Fibroblast of peridontal ligament (primary cell): ENCODE measurements around the gene NR1I2.

Experiments
- DNase-seq: peaks from one replicate; pipeline ENCODE4 v3.0.0-alpha.2; 2010; ENCODE audit errors: extremely low read depth

The NR1I2 gene

DNA sequence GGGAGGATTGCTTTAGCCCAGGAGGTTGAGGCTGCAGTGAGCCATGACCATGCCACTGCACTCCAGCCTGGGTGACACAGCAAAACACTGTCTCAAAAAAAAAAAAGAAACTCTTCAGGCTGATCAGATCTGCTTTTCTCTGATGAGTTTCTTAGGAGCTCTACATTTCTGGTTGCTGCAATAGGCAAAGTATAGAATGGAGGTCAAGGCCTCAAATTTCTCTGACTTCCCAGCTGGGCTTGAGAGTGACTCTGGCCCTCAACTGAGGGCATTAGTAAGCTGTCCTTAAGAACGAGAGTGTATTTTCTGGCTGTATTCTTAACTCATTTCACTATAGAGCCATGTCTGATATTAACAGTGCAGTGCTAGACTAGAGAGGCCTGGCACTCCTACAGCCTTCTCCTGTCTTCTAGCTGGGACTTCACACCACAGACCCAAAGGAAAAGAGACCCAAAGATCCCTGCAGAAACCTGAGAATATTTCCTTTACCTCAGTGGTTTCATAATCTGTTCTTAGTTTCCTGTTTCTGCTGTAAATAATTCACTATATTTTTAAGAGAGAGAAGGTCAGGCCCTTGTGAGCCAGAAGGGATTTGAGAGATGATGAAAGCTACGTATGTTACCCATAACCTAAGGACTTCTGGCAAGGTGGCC, 2.0 kb upstream of the NR1I2 start:
- no peak for DNase-seq

DNA sequence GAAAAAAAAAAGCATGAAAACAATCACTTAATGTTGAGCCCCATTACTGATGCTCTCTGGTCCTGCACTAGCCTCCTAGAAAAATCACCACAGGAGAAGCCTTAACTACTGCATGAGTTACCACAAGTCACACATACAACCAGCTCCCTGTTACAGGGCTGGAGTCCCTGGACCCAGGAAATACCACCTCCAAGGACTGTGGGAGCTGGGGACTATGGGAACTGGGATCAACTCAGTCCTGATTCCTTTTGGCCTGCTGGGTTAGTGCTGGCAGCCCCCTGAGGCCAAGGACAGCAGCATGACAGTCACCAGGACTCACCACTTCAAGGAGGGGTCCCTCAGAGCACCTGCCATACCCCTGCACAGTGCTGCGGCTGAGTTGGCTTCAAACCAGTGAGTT, 559 bp downstream of the NR1I2 start:
- DNase-seq: no peak

- DNase-seq: no peak
Observed at GRCh38 chr3:119783255-119783654, 1.4 kb downstream of the NR1I2 start.

- DNase-seq: no peak
Observed at GRCh38 chr3:119783883-119784282, 2.0 kb downstream of the NR1I2 start.

DNA sequence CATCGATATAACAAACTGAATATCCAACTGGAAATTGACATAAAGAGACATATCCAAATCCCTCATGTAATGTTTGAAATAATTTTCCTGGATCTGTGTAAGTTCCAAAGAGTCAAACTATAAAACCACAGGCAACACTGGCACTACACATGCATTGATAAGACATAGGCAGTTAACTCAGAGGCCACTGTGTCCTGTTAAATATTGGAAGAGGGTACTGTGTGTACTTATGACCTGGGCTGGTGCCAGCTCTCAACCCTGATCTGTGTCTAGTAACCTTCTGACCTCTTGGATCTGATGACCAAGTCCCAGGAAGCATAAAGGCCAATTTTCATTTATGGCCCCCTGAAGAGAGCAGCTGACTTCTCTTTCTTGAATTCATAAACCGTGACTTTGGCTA, 4.5 kb downstream of the NR1I2 start:
- DNase-seq: no peak

DNA sequence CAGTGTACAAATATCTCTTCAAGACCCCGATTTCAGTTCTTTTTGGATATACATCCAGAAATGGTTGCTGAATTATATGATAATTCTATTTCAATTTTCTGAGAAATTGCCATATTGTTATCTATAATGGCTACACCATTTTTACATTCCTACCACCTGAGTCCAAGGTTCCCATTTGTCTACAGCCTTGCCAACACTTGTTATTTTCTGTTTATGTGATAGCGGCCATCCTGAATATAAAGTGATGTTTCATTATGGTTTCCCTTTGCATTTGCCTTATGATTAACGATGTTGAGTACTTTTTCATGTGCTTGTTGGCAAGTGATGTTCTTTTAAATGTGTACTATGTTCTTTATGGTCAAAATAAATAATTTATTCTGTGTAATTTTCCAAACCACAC, 8.5 kb downstream of the NR1I2 start:
- DNase-seq: no peak

DNA sequence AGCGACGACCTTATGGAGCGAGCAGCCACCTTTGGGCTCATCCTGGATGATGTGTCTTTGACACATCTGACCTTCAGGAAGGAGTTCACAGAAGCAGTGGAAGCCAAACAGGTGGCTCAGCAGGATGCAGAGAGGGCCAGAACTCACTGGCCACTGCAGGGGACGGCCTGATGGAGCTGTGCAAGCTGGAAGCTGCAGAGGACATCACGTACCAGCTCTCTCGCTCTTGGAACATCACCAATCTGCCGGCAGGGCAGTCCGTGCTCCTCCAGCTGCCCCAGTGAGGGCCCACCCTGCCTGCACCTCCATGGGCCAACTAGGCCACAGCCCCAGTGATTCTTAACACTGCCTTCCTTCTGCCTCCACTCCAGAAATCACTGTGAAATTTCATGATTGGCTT, 10.4 kb downstream of the NR1I2 start:
- no peak for DNase-seq

GRCh38 chr3:119794401-119794800, 12.5 kb downstream of the NR1I2 start:
- DNase-seq: no peak

DNA sequence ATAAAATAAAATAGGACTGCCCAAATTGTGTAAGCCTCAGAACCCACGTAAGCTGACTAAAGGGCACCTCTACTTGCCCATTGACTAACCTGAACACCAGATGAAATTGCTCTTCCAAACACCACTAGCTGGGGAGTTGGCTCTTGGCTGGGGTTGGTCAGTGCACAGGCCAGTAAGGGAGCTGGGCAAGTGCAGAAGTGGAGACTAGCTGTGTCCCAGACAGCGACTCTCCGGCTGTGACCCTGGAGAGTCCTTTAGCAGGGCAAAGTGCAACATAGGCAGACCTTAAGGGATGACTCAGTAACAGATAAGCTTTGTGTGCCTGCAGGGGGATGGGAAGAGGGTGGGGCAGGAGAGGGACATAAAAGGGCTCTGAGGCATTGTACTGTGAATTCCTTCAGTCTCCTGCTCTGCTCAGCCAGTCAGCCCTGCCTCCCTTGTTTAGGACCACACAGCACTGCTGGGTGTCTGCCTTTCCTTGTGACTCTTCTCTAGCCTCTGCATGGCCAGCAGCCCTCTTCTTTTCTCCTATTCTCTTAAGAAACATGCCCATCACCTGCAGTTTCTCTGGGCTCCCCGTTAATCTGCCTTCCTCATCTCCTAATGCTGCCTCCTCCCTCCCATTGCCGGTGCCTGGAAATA, 13.2 kb downstream of the NR1I2 start:
- DNase-seq: no peak

DNA sequence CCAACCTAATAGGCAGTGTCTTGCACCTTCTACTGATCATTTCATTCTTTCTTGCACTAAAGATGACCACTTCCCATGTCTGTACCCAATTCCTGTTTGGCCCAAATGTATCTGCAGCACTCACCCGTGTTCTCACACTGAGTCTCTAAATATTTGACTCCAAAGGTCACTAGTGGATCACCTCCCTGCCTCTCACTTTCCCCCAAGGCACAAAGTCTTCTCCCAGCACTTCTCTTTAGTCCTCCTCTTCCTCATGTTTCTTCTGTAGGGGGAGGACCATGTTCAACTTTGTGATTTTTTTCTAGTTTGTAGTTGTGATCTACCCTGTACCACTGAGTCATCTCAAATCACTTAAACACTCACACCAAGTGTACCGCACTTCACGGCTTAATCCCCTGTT, 13.9 kb downstream of the NR1I2 start:
- no peak for DNase-seq

DNA sequence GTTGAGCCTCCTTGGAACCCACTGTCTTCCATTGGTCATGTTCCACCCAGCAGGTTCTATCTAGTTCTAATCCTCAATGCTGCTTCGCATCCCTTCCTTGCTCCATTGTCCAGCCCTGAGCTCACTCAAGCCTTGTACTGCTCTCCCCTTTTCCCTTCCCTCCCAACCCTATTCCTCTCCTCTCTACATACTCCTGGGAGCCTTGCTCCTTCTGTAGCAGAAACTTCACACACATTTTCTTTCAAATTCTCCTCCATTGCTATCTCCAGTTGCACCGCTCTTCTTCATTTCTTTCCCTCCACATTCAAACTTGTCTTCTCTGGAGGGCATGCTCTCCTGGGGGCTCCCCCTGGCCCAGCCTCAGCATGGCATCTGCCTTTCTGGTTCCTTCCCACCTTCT, 14.5 kb downstream of the NR1I2 start:
- no peak for DNase-seq

GRCh38 chr3:119796785-119797184, 14.9 kb downstream of the NR1I2 start:
- no peak for DNase-seq

- DNase-seq: no peak
Observed at GRCh38 chr3:119800844-119801243, 18.9 kb downstream of the NR1I2 start.

- DNase-seq: no peak
Observed at GRCh38 chr3:119808244-119808643, 26.3 kb downstream of the NR1I2 start.

DNA sequence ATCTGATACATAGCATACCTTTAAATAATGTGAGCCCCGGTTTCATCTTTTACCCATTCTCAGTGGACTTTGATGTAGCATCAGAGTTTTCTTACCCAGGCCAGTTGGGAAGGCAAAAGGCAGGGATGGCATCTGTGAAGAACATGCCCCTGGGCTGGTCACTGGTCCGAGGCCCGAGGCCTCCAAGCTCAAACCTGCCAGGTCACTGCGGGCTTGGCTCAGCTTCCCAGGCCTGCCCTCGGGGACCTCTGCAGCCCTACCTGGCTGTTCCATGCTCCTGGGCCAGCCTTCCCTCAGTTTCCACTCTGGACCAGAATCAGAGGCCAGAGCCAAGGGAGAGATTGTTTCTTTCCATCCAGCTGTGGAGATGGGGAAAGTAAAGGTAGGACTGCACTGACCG, 26.9 kb downstream of the NR1I2 start:
- no peak for DNase-seq

GRCh38 chr3:119809249-119810017, 27.5 kb downstream of the NR1I2 start:
- no peak for DNase-seq

DNA sequence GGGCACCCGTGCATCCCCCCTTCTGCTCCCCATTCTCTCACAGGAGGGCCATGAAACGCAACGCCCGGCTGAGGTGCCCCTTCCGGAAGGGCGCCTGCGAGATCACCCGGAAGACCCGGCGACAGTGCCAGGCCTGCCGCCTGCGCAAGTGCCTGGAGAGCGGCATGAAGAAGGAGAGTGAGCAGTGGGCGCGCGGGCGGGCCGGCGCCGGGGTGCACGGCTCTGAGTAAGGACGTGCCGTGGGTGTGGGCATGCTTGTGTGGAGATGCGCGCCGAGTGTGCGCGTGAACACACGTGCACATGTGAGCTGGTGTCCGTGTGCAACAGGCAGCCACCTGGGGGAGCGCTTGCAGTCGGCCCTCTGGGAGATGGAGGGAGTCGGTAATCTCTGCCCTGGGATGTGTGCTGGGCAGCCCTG, 28.1 kb downstream of the NR1I2 start:
- no peak for DNase-seq

DNA sequence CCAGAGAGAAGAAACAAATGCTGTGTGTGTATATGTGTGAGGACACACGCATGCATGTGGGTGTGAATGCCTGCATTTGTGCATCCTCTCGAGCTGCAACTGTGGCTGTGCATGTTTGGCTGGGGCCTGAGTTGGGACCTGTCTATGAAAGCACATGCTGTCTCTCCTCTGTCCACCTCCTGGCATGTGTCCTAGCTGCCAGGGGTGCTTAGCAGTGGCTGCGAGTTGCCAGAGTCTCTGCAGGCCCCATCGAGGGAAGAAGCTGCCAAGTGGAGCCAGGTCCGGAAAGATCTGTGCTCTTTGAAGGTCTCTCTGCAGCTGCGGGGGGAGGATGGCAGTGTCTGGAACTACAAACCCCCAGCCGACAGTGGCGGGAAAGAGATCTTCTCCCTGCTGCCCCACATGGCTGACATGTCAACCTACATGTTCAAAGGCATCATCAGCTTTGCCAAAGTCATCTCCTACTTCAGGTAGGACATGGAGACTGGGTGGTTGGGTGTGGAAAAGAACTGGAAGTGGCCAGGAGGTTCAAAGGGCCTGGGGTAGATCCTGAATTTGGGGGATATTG, 30.7 kb downstream of the NR1I2 start:
- DNase-seq: no peak

DNA sequence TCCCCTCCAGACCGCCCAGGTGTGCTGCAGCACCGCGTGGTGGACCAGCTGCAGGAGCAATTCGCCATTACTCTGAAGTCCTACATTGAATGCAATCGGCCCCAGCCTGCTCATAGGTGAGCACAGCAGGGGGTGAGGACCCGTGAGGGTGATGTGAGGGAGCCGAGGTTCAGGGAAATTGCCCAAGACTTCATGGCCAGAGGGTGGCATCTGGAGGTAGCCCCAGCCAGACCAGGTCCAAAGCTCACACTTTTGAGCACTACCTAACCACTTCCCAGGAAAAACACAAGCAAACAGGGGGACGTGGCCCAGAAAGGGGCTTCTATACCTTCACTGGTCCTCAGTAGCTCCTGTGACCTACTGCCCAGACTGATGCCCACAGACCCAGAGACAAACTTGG, 33.8 kb downstream of the NR1I2 start:
- no peak for DNase-seq

DNA sequence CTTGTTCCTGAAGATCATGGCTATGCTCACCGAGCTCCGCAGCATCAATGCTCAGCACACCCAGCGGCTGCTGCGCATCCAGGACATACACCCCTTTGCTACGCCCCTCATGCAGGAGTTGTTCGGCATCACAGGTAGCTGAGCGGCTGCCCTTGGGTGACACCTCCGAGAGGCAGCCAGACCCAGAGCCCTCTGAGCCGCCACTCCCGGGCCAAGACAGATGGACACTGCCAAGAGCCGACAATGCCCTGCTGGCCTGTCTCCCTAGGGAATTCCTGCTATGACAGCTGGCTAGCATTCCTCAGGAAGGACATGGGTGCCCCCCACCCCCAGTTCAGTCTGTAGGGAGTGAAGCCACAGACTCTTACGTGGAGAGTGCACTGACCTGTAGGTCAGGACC, 35.2 kb downstream of the NR1I2 start:
- DNase-seq: no peak

DNA sequence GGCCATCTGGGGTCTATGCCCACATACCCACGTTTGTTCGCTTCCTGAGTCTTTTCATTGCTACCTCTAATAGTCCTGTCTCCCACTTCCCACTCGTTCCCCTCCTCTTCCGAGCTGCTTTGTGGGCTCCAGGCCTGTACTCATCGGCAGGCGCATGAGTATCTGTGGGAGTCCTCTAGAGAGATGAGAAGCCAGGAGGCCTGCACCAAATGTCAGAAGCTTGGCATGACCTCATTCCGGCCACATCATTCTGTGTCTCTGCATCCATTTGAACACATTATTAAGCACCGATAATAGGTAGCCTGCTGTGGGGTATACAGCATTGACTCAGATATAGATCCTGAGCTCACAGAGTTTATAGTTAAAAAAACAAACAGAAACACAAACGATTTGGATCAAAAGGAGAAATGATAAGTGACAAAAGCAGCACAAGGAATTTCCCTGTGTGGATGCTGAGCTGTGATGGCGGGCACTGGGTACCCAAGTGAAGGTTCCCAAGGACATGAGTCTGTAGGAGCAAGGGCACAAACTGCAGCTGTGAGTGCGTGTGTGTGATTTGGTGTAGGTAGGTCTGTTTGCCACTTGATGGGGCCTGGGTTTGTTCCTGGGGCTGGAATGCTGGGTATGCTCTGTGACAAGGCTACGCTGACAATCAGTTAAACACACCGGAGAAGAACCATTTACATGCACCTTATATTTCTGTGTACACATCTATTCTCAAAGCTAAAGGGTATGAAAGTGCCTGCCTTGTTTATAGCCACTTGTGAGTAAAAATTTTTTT, 35.9 kb downstream of the NR1I2 start:
- DNase-seq: no peak

- no peak for DNase-seq
Observed at GRCh38 chr3:119818937-119819336, 37.0 kb downstream of the NR1I2 start.
